GM21515 (cell line): ENCODE data around the gene ANKS3.

Source experiments
- ATAC-seq: cut with Tn5 transposase; IDR thresholded peaks from one replicate; pipeline ENCODE4 v1.9.1; 2021; ENCODE audit not compliant: unreplicated experiment

The ANKS3 gene

GRCh38 chr16:4734063-4734729 lies at the start of gene ANKS3, which contains the start of gene DNAAF8:
Gene ANKS3, minus strand, starts transcription at chr16:4734271. Its CDS starts 4,122 bp downstream, at chr16:4730149.
Gene DNAAF8, plus strand, starts transcription at chr16:4734537. Its CDS starts 1,978 bp downstream, at chr16:4736515.
- ATAC-seq = peak; percentile 63

GRCh38 chr16:4783251-4783950 lies 49.3 kb upstream of the ANKS3 start:
- no peak for ATAC-seq

- ATAC-seq = no peak
These were observed 46.2 kb upstream of the ANKS3 start for GRCh38 chr16:4780235-4780634.

GRCh38 chr16:4778050-4778392 lies 44.0 kb upstream of the ANKS3 start:
- no peak for ATAC-seq

- no peak for ATAC-seq
These were observed 43.4 kb upstream of the ANKS3 start for GRCh38 chr16:4777339-4778049.

- no peak for ATAC-seq
These were observed 42.2 kb upstream of the ANKS3 start for GRCh38 chr16:4776141-4776705.

- no peak for ATAC-seq
These were observed 40.9 kb upstream of the ANKS3 start for GRCh38 chr16:4775005-4775404.

GRCh38 chr16:4772351-4772750 lies 38.3 kb upstream of the ANKS3 start:
- ATAC-seq = no peak

GRCh38 chr16:4771646-4772045 lies 37.6 kb upstream of the ANKS3 start:
- no peak for ATAC-seq

GRCh38 chr16:4769306-4769638 lies 35.2 kb upstream of the ANKS3 start:
- no peak for ATAC-seq

GRCh38 chr16:4768549-4769305 lies 34.7 kb upstream of the ANKS3 start:
- ATAC-seq = peak; percentile 65

- peak; percentile 15 for ATAC-seq
These were observed 33.9 kb upstream of the ANKS3 start for GRCh38 chr16:4767872-4768548.

GRCh38 chr16:4766875-4767628 lies 33.0 kb upstream of the ANKS3 start, which contains the start of gene ZNF500:
Gene ZNF500, minus strand, starts transcription at chr16:4767162. Its CDS starts 1,184 bp downstream, at chr16:4765978.
- ATAC-seq = peak; percentile 71

GRCh38 chr16:4765511-4766474 lies 31.7 kb upstream of the ANKS3 start:
- no peak for ATAC-seq

- ATAC-seq = no peak
These were observed 29.7 kb upstream of the ANKS3 start for GRCh38 chr16:4763791-4764190.

- ATAC-seq = no peak
These were observed 28.1 kb upstream of the ANKS3 start for GRCh38 chr16:4762205-4762604.

GRCh38 chr16:4760221-4760910 lies 26.3 kb upstream of the ANKS3 start:
- no peak for ATAC-seq

- ATAC-seq = no peak
These were observed 21.6 kb upstream of the ANKS3 start for GRCh38 chr16:4755687-4756086.
